Ovary (tissue), 9 donors: ENCODE results near the gene GSG1L. TPM values are rescaled to one million over a fixed set of nuclear protein-coding genes. Genes with fewer than 3 reads are reported as not detected.

Experiments used
- DNase-seq, 5 donors: peaks; one replicate each; pipeline ENCODE4 v3.0.0-alpha.2; 2019 to 2020
- H3K27ac ChIP-seq, 2 donors: fragments of 200-600 bp; one replicate each; pipeline versions ENCODE4 v1.5.1 to v1.8.0; 2019 to 2022
- H3K27me3 ChIP-seq: fragments of 200-600 bp; one replicate; pipeline ENCODE4 v1.8.0; 2022
- H3K36me3 ChIP-seq: fragments of 200-600 bp; sonication (generic); one replicate; pipeline ENCODE4 v1.5.1; 2019
- H3K4me1 ChIP-seq: one replicate; pipeline ENCODE4 v1.8.1; 2013; ENCODE audit warnings: mild to moderate bottlenecking, moderate library complexity; ENCODE audit not compliant: insufficient read depth
- H3K4me3 ChIP-seq: fragments of 200-600 bp; sonication (generic); one replicate; pipeline ENCODE4 v1.5.1; 2017
- H3K9me3 ChIP-seq, 2 donors: fragments of 200-600 bp in 1 of 2; sonication (generic) in 1 of 2; one replicate each; pipeline versions ENCODE4 v1.5.1 to v1.8.1; 2013 to 2019; ENCODE audit warnings: mild to moderate bottlenecking in 1 of 2, moderate library complexity in 1 of 2
- CTCF ChIP-seq, 3 donors: fragments of 450-650 bp in 2 of 3; fragments of 200-600 bp in 1 of 3; IDR thresholded peaks; one replicate each; pipeline versions ENCODE4 v1.5.1 to v1.8.0; 2016 to 2022; ENCODE audit warnings: antibody characterized with exemption in 3 of 3, mild to moderate bottlenecking in 1 of 3
- EP300 ChIP-seq: sonication (generic); formaldehyde crosslinking; IDR thresholded peaks from one replicate; pipeline ENCODE4 v1.6.1; 2017; ENCODE audit warnings: antibody characterized with exemption
- POLR2A ChIP-seq: fragments of 450-650 bp; IDR thresholded peaks from one replicate; pipeline ENCODE4 v1.6.1; 2017; ENCODE audit warnings: antibody characterized with exemption, mild to moderate bottlenecking, moderate library complexity
- WGBS, 3 donors: extraction: QIAGEN DNeasy Blood & Tissue Kit in 1 of 3; methylation state at CpG; one replicate each; pipeline versions ENCODE4 v1.1.5 to v1.1.7; 2013 to 2017; 5-methylcytosine and 5-hydroxymethylcytosine counted together
- intact Hi-C, 4 donors: fragments of 100-400 bp; cut with DNase I; formaldehyde crosslinking; loops; one replicate each; pipeline versions ENCODE4 v1.11.0 to v1.15.1; 2022 to 2023
- polyA plus RNA-seq, 2 donors: library from polyadenylated mRNA; stranded (reverse); fragments of 200-250 nt in 1 of 2; fragments of 350-450 nt in 1 of 2; fragmentation: Illumina TruSeq in 1 of 2; extraction: RNeasy Lipid Tissue Mini Kit (QIAGEN cat#74804) in 1 of 2; gene quantifications; one replicate each; pipeline ENCODE4 v1.2.3, GENCODE V29; 2013 to 2014
- total RNA-seq, 7 donors: library from RNA; depleted of rRNA in 2 of 7; stranded (reverse); fragments of >200 nt in 2 of 7; fragmentation: NEBNext Ultra II Directional in 3 of 7; extraction: Animal tissue kit (Norgen Biotek cat#: 25700) in 3 of 7; gene quantifications; one replicate each; pipeline versions ENCODE4 v1.1.0 to v1.2.4, GENCODE V29; 2016 to 2023
- donor health status: DM: no; HTN: no; CAD: no; lungs with moderate emphysema.
- donor health status: DM: no; HTN: no; CAD: no.
- donor health status: Bipolar disorder and iron deficiency.
- donor health status: DM: yes; HTN: yes; CAD: no.
- donor health status: DM: no; HTN: no; CAD: no.
- donor health status: DM: yes; HTN: yes; CAD: no.

Gene GSG1L
- total and polyA plus RNA-seq, 9 donors: 0.30 to 1.1 (median 0.46) TPM; not detected in 4

- TF ChIP-seq EP300 (no peak), CTCF (IDR thresholded peaks at IDR 0.05) (no peak), POLR2A (no peak)
- H3K27ac ChIP-seq: no peak overlapping the region
- intact Hi-C loops: no loop called here
- no peaks in the 10 kb centered on the region for H3K4me1 ChIP-seq
- no peaks in the 10 kb centered on the region for H3K9me3 ChIP-seq
- no peaks in the 10 kb centered on the region for H3K27me3 ChIP-seq
- DNase-seq: no peak
- no peaks in the 10 kb centered on the region for H3K36me3 ChIP-seq
- 94 to 95% (median 95%) methylated on average over 4 of the region's 4 CpGs for WGBS, 3 donors
- H3K4me3 ChIP-seq: no peak overlapping the region
Observed at GRCh38 chr16:27752241-27752640, 311.3 kb downstream of the GSG1L start.

DNA sequence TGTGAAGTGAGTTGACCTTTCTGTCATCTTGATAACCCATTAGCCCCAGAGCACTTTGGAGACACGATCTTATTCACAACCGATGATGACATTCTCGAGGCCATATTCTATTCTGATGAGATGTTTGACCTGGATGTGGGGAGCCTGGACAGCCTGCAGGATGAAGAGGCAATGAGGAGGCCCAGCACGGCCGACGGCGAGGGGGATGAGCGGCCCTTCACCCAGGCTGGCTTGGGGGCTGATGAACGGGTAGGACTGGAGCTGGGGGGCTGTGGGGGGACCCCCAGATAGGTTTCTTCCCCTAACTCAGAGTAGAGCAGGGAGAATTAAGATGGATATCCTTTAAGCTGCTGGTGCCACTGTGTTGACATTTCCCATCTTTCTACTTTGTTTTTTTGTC is 311.8 kb downstream of the GSG1L start:
- intact Hi-C loops: no loop called here
- no peak overlapping the region for H3K4me3 ChIP-seq
- WGBS, 3 donors: 82 to 90% (median 88%) methylated on average over 9 of the region's 9 CpGs

GRCh38 chr16:27751233-27751632 is 312.3 kb downstream of the GSG1L start:
- intact Hi-C loops: no loop called here

More for the DNA sequence above, 311.8 kb downstream of the GSG1L start:
- H3K4me1 ChIP-seq: no peaks in the 10 kb centered on the region
- H3K9me3 ChIP-seq: no peaks in the 10 kb centered on the region
- H3K36me3 ChIP-seq: no peaks in the 10 kb centered on the region
- DNase-seq: no peak
- H3K27ac ChIP-seq: no peak overlapping the region
- TF ChIP-seq POLR2A: no peak
- no peaks in the 10 kb centered on the region for H3K27me3 ChIP-seq

GRCh38 chr16:27749946-27750345 is 313.6 kb downstream of the GSG1L start:
- Histone ChIP-seq H3K4me1 (no peaks in the 10 kb centered on the region), H3K27me3 (no peaks in the 10 kb centered on the region), H3K27ac (no peak overlapping the region), H3K36me3 (no peaks in the 10 kb centered on the region), H3K9me3 (no peaks in the 10 kb centered on the region), H3K4me3 (no peak overlapping the region)
- intact Hi-C loops: no loop called here
- no peak for DNase-seq
- TF ChIP-seq POLR2A: no peak
- no peak for TF ChIP-seq CTCF (IDR thresholded peaks at IDR 0.05)
- TF ChIP-seq EP300: no peak
- 95 to 97% (median 96%) methylated on average over 16 of the region's 16 CpGs for WGBS, 3 donors

More at GRCh38 chr16:27751233-27751632, 312.3 kb downstream of the GSG1L start:
- H3K4me1 ChIP-seq: no peaks in the 10 kb centered on the region
- WGBS, 3 donors: 91 to 97% (median 96%) methylated on average over 4 of the region's 4 CpGs
- no peaks in the 10 kb centered on the region for H3K9me3 ChIP-seq
- H3K27me3 ChIP-seq: no peaks in the 10 kb centered on the region
- no peak overlapping the region for H3K27ac ChIP-seq
- TF ChIP-seq EP300 (no peak), POLR2A (no peak), CTCF (IDR thresholded peaks at IDR 0.05) (no peak)
- DNase-seq: no peak
- no peak overlapping the region for H3K4me3 ChIP-seq
- no peaks in the 10 kb centered on the region for H3K36me3 ChIP-seq

GRCh38 chr16:27749547-27749875 is 314.0 kb downstream of the GSG1L start:
- H3K27ac ChIP-seq: no peak overlapping the region
- 94 to 96% (median 95%) methylated on average over 16 of the region's 16 CpGs for WGBS, 3 donors
- H3K4me1 ChIP-seq: no peaks in the 10 kb centered on the region
- H3K27me3 ChIP-seq: no peaks in the 10 kb centered on the region
- no peaks in the 10 kb centered on the region for H3K36me3 ChIP-seq
- intact Hi-C loops: no loop called here
- TF ChIP-seq POLR2A (no peak), EP300 (no peak), CTCF (IDR thresholded peaks at IDR 0.05) (no peak)
- no peak for DNase-seq
- no peak overlapping the region for H3K4me3 ChIP-seq
- no peaks in the 10 kb centered on the region for H3K9me3 ChIP-seq
